ENCODE data around the gene CYB5R2.

DNA sequence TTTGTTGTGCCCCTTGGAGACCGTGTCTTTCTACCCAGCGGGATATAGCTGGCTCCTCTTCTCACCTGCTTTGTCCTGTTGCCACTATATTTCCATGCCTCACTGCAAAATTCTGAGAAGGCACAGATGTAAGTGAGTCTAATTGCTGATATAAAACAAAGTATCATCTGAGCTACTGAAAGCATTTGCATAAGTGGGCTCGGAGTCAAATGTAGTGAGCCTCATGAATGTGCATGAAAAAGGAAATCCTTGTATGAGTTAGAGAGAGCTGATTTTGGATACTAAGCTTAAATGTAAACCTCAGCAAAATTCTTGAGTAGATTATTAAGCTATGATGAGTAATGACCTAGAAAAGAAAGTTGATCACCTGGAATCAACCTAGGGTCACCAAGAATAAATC, 19.1 kb upstream of the CYB5R2 start:
- no peak for TF ChIP-seq POLR2A (IDR thresholded peaks at IDR 0.05)
- TF ChIP-seq, protein P1, sequence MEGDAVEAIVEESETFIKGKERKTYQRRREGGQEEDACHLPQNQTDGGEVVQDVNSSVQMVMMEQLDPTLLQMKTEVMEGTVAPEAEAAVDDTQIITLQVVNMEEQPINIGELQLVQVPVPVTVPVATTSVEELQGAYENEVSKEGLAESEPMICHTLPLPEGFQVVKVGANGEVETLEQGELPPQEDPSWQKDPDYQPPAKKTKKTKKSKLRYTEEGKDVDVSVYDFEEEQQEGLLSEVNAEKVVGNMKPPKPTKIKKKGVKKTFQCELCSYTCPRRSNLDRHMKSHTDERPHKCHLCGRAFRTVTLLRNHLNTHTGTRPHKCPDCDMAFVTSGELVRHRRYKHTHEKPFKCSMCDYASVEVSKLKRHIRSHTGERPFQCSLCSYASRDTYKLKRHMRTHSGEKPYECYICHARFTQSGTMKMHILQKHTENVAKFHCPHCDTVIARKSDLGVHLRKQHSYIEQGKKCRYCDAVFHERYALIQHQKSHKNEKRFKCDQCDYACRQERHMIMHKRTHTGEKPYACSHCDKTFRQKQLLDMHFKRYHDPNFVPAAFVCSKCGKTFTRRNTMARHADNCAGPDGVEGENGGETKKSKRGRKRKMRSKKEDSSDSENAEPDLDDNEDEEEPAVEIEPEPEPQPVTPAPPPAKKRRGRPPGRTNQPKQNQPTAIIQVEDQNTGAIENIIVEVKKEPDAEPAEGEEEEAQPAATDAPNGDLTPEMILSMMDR (IDR thresholded peaks at IDR 0.05): no peak
